Fibroblast of lung (primary cell): ENCODE measurements around the gene CRLF1. TPM values are rescaled to one million over a fixed set of nuclear protein-coding genes. Genes with fewer than 3 reads are reported as not detected.
A peak's percentile ranks its signal among the peaks of the same experiment; 100 is the strongest.

Source experiments
- DNase-seq, 2 donors: peaks; one replicate each; pipeline versions ENCODE4 v3.0.0 to v3.0.0-alpha.2; 2010; ENCODE audit warnings: low read depth in 2 of 2
- H2AFZ ChIP-seq: 2 replicates; pipeline ENCODE4 v1.5.1; 2012; ENCODE audit warnings: low read length, control low read depth, inconsistent platforms
- H3K27ac ChIP-seq: 2 replicates; pipeline ENCODE4 v1.5.1; 2011; ENCODE audit warnings: low read length, control low read depth; ENCODE audit not compliant: insufficient read depth
- H3K27me3 ChIP-seq: 2 replicates; pipeline ENCODE4 v1.5.1; 2011; ENCODE audit warnings: mild to moderate bottlenecking, low read length; ENCODE audit not compliant: control insufficient read depth, insufficient read depth
- H3K36me3 ChIP-seq: 2 replicates; pipeline ENCODE4 v1.5.1; 2011; ENCODE audit warnings: low read length; ENCODE audit not compliant: control insufficient read depth, insufficient read depth
- H3K4me1 ChIP-seq: 2 replicates; pipeline ENCODE4 v1.5.1; 2011; ENCODE audit warnings: low read length; ENCODE audit not compliant: control insufficient read depth, insufficient read depth; ENCODE audit errors: extremely low read depth
- H3K4me2 ChIP-seq: 2 replicates; pipeline ENCODE4 v1.5.1; 2011; ENCODE audit warnings: low read length, control low read depth; ENCODE audit not compliant: insufficient read depth; ENCODE audit errors: extremely low read depth
- H3K4me3 ChIP-seq, 4 experiments: fragments of 200-600 bp in 1 of 4; sonication (generic) in 1 of 4; replicated peaks in 1 of 4; 2 replicates each; pipeline ENCODE4 v1.5.1; 2011 to 2016; ENCODE audit warnings: low read length in 4 of 4, low read depth in 3 of 4, mild to moderate bottlenecking in 3 of 4, control low read depth in 2 of 4, inconsistent platforms in 1 of 4, mixed read lengths in 1 of 4; ENCODE audit not compliant: insufficient read depth in 1 of 4; ENCODE audit errors: control extremely low read depth in 1 of 4
- H3K79me2 ChIP-seq: 2 replicates; pipeline ENCODE4 v1.5.1; 2012; ENCODE audit warnings: mild to moderate bottlenecking, low read length, inconsistent platforms; ENCODE audit not compliant: control insufficient read depth, insufficient read depth
- H3K9ac ChIP-seq: 2 replicates; pipeline ENCODE4 v1.5.1; 2011; ENCODE audit warnings: mild to moderate bottlenecking, low read length, control low read depth; ENCODE audit not compliant: insufficient read depth
- H3K9me3 ChIP-seq: 2 replicates; pipeline ENCODE4 v1.5.1; 2012; ENCODE audit warnings: low read depth, low read length; ENCODE audit not compliant: control insufficient read depth, insufficient read depth
- H4K20me1 ChIP-seq: 2 replicates; pipeline ENCODE4 v1.5.1; 2011; ENCODE audit warnings: low read length; ENCODE audit not compliant: control insufficient read depth, insufficient read depth; ENCODE audit errors: extremely low read depth
- EZH2 ChIP-seq: IDR thresholded peaks from 2 replicates; pipeline ENCODE4 v1.5.1; 2012; ENCODE audit warnings: low read length, control low read depth, mild to moderate bottlenecking; ENCODE audit errors: missing control alignments
- polyA plus RNA-seq, 2 donors: library from polyadenylated mRNA; depleted of rRNA in 1 of 2; stranded (reverse) in 1 of 2; unstranded in 1 of 2; fragments of >200 nt; gene quantifications; 2 replicates each; pipeline ENCODE4 v1.2.1, GENCODE V29; 2011 to 2012; ENCODE audit warnings: missing spikeins in 1 of 2
- total RNA-seq: library from RNA; depleted of rRNA; stranded (reverse); fragments of >200 nt; gene quantifications from 2 replicates; pipeline ENCODE4 v1.2.1, GENCODE V29; 2014
- TF ChIP-seq, protein P1 (sequence below), 2 donors: IDR thresholded peaks in 1 of 2; conservative IDR thresholded peaks in 1 of 2; 1 replicate in 1 of 2; 2 replicates in 1 of 2; pipeline ENCODE4 v1.5.1; 2011 to 2012; ENCODE audit warnings: low read length in 2 of 2, control low read depth in 1 of 2, inconsistent platforms in 1 of 2, low read depth in 1 of 2, mild to moderate bottlenecking in 1 of 2

CRLF1 gene
- total and polyA plus RNA-seq, 2 donors (not counting 1 experiment from before 2014, with no cell fraction given): 2.2 to 2.5 TPM

DNA sequence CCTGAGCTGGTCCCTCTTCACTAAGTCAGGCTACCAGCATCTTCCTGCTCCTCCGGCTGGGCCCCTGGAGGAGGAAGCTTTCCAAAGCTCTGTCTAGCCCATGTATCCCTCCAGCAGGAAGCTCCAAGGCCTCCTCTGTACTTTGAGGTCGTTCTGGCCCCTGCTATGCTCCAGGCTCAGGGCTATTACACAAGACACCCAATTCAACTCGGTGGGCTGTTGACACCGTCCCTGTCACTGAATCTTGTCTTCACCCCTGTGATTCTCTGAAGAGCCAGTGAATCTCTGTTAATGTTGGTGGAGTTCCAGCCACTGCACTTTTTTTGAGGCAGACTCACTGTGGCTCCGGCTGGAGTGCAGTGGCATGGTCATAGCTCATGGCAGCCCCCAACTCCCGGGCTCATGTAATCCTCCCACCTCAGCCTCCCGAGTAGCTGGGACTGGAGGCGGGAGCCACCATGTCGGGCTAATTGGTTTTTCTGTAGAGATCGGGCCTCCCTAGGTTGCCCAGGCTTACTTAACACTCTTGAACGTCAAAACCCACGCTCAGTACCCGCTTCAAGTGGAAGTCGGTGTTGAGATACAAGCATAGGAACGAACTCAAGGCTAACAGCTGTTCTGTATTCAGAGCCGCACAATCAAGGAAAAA lies 18.5 kb downstream of the CRLF1 start:
- no peaks in the 10 kb centered on the region for H3K9me3 ChIP-seq
- peak overlapping the region; percentile 61 to 78 (median 74) for H3K4me3 ChIP-seq
- no peak for DNase-seq
- peak overlapping the region; percentile 89 for H3K4me2 ChIP-seq
- H3K27me3 ChIP-seq: no peaks in the 10 kb centered on the region
- peak overlapping the region; percentile 79 for H3K27ac ChIP-seq
- peaks cover 5% of the 10 kb centered on the region for H3K4me1 ChIP-seq
- TF ChIP-seq EZH2: no peak
- TF ChIP-seq, protein P1, sequence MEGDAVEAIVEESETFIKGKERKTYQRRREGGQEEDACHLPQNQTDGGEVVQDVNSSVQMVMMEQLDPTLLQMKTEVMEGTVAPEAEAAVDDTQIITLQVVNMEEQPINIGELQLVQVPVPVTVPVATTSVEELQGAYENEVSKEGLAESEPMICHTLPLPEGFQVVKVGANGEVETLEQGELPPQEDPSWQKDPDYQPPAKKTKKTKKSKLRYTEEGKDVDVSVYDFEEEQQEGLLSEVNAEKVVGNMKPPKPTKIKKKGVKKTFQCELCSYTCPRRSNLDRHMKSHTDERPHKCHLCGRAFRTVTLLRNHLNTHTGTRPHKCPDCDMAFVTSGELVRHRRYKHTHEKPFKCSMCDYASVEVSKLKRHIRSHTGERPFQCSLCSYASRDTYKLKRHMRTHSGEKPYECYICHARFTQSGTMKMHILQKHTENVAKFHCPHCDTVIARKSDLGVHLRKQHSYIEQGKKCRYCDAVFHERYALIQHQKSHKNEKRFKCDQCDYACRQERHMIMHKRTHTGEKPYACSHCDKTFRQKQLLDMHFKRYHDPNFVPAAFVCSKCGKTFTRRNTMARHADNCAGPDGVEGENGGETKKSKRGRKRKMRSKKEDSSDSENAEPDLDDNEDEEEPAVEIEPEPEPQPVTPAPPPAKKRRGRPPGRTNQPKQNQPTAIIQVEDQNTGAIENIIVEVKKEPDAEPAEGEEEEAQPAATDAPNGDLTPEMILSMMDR (conservative IDR thresholded peaks at IDR 0.05 in 1 of 2, IDR thresholded peaks at IDR 0.05 in 1 of 2; ENCODE audit: low read depth in 1 of 2, low read length in 2 of 2): no peak
- H3K36me3 ChIP-seq: peaks cover 3% of the 10 kb centered on the region
- peak overlapping the region; percentile 88 for H2AFZ ChIP-seq
- peak overlapping the region; percentile 71 for H3K9ac ChIP-seq
- H4K20me1 ChIP-seq: no peaks in the 10 kb centered on the region
- H3K79me2 ChIP-seq: no peaks in the 10 kb centered on the region

DNA sequence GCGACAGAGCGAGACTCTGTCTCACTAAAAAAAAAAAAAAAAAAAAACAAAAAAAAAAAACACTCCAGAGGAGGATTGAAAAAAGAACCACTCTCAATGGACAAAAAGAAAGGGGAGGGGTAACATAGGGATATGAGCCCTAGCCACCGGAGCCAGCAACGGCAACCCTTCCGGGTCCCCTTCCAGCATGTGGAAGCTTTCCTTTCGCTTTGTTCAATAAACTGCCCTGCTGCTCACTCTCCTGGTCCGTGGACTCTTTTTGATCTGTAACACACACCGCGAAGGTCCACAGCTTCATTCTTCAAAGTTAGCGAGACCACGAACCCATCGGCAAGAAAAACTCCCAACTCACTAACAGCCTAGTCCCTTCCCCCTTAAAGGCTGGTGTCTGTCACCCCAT lies 19.0 kb downstream of the CRLF1 start:
- Histone ChIP-seq H3K27me3 (no peaks in the 10 kb centered on the region), H3K36me3 (peaks cover 3% of the 10 kb centered on the region), H2AFZ (no peak overlapping the region), H3K79me2 (no peaks in the 10 kb centered on the region), H3K4me1 (peaks cover 5% of the 10 kb centered on the region), H3K9ac (no peak overlapping the region), H4K20me1 (no peaks in the 10 kb centered on the region), H3K4me3 (no peak overlapping the region), H3K4me2 (peak overlapping the region; percentile 89), H3K27ac (no peak overlapping the region), H3K9me3 (no peaks in the 10 kb centered on the region)
- TF ChIP-seq, protein P1 (conservative IDR thresholded peaks at IDR 0.05 in 1 of 2, IDR thresholded peaks at IDR 0.05 in 1 of 2; ENCODE audit: low read depth in 1 of 2, low read length in 2 of 2): no peak
- TF ChIP-seq EZH2: no peak
- no peak for DNase-seq

DNA sequence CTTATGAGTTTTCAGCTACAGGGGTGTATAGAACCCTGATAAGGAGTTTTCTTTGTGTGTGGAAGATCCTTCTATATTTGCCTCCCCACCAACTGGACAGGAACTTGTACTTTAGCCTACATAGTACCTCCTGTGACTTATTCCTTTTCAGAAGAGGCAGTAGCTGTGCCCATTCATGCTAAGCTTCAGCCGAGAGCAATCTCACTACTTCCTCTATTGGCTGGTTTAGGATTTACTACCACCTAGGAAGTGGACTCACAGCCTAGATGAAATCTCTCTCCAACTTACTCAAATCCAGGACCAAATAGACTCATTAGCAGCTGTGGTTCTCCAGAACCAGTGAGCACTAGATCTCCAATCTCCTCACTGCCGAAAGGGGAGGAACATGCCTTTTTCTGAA lies 20.3 kb downstream of the CRLF1 start:
- peaks cover 3% of the 10 kb centered on the region for H3K36me3 ChIP-seq
- H3K9ac ChIP-seq: no peak overlapping the region
- H3K27me3 ChIP-seq: no peaks in the 10 kb centered on the region
- H3K27ac ChIP-seq: no peak overlapping the region
- no peaks in the 10 kb centered on the region for H3K79me2 ChIP-seq
- peaks cover 5% of the 10 kb centered on the region for H3K4me1 ChIP-seq
- DNase-seq: no peak
- H3K4me3 ChIP-seq: no peak overlapping the region
- H2AFZ ChIP-seq: no peak overlapping the region
- TF ChIP-seq EZH2: no peak
- TF ChIP-seq, protein P1 (conservative IDR thresholded peaks at IDR 0.05 in 1 of 2, IDR thresholded peaks at IDR 0.05 in 1 of 2; ENCODE audit: low read depth in 1 of 2, low read length in 2 of 2): no peak
- no peaks in the 10 kb centered on the region for H3K9me3 ChIP-seq
- H4K20me1 ChIP-seq: no peaks in the 10 kb centered on the region
- H3K4me2 ChIP-seq: no peak overlapping the region
